K562 (cell line): ENCODE results near the gene COL15A1. TPM values are rescaled to one million over a fixed set of nuclear protein-coding genes. Genes with fewer than 3 reads are reported as not detected.

ENCODE experiments used
- ATAC-seq: fragments of 200-7000 bp; cut with Tn5 transposase; 3 replicates; pipeline ENCODE4 v1.9.1; 2020; ENCODE audit warnings: moderate library complexity
- BruUV-seq: library from RNA; stranded (reverse); fragments of 400-500 nt; replicated peaks from 2 replicates; lab custom pipeline; 2021; lab: Mats Ljungman, UMichigan
- CTCF ChIA-PET: fragments of 300-600 bp; formaldehyde crosslinking; extraction: SDS; loops from one replicate; lab custom pipeline; 2021; ENCODE audit warnings: low intra/inter-chr PET ratio; lab: Yijun Ruan, JAX
- POLR2A ChIA-PET: fragments of 300-600, 350-650 bp; sonication (Branson Sonifier 250); formaldehyde crosslinking; extraction: SDS; loops from one replicate; lab custom pipeline; 2021; ENCODE audit warnings: antibody characterized with exemption, inconsistent platforms; lab: Yijun Ruan, JAX
- DNase-seq, 4 experiments: peaks; one replicate each; pipeline versions ENCODE4 v3.0.0 to v3.0.0-alpha.2; 2011 to 2018; ENCODE audit warnings: low spot score in 3 of 4, mixed read lengths in 3 of 4; ENCODE audit errors: extremely low read depth in 1 of 4
- FAIRE-seq: peaks from 2 replicates; lab custom pipeline; 2011; peaks lifted over from hg19 to GRCh38; lab: Jason Lieb, UNC
- H2AFZ ChIP-seq: 2 replicates; pipeline ENCODE4 v1.6.0; 2011; ENCODE audit warnings: low read depth, low read length, control low read depth, inconsistent platforms
- H3K27ac ChIP-seq: fragments of 200-600 bp; 3 replicates; pipeline ENCODE4 v1.8.0; 2011; ENCODE audit warnings: low read depth, mild to moderate bottlenecking, control low read depth, inconsistent platforms, low read length, moderate library complexity, mixed read lengths; ENCODE audit errors: extremely low read depth
- H3K27me3 ChIP-seq, 2 experiments: fragments of 300-600 bp in 1 of 2; 2 replicates in 1 of 2; 3 replicates in 1 of 2; pipeline versions ENCODE4 v1.6.0 to v1.8.0; 2011; ENCODE audit warnings: inconsistent platforms in 2 of 2, low read length in 2 of 2, mild to moderate bottlenecking in 1 of 2, mixed read lengths in 1 of 2, moderate library complexity in 1 of 2; ENCODE audit not compliant: control insufficient read depth in 2 of 2, insufficient read depth in 2 of 2
- H3K36me3 ChIP-seq: fragments of 300-600 bp; 3 replicates; pipeline ENCODE4 v1.8.0; 2011; ENCODE audit warnings: mild to moderate bottlenecking, low read length, inconsistent platforms; ENCODE audit not compliant: control insufficient read depth, insufficient read depth
- H3K4me1 ChIP-seq, 2 experiments: fragments of 200-600 bp in 1 of 2; replicated peaks in 1 of 2; 2 replicates in 1 of 2; 3 replicates in 1 of 2; pipeline versions ENCODE4 v1.5.1 to v1.8.0; 2011; ENCODE audit warnings: inconsistent platforms in 2 of 2, low read length in 2 of 2, mild to moderate bottlenecking in 1 of 2, mixed read lengths in 1 of 2, moderate library complexity in 1 of 2; ENCODE audit not compliant: control insufficient read depth in 2 of 2, insufficient read depth in 2 of 2
- H3K4me2 ChIP-seq: 2 replicates; pipeline ENCODE4 v1.6.1; 2011; ENCODE audit warnings: low read length, control low read depth, inconsistent platforms, mixed read lengths; ENCODE audit not compliant: insufficient read depth
- H3K4me3 ChIP-seq: fragments of 200-600 bp; sonication (generic), shearing (Covaris generic); 2 replicates; pipeline ENCODE4 v1.5.1; 2016; ENCODE audit warnings: control low read depth, inconsistent platforms
- H3K79me2 ChIP-seq: fragments of 200-600 bp; 3 replicates; pipeline ENCODE4 v1.8.0; 2011; ENCODE audit warnings: low read length, inconsistent platforms; ENCODE audit not compliant: control insufficient read depth, insufficient read depth
- H3K9ac ChIP-seq, 2 experiments: 2 replicates each; pipeline versions ENCODE4 v1.6.0 to v1.6.1; 2011; ENCODE audit warnings: low read depth in 2 of 2, low read length in 2 of 2, control low read depth in 1 of 2, inconsistent platforms in 1 of 2, mild to moderate bottlenecking in 1 of 2, mixed read lengths in 1 of 2; ENCODE audit not compliant: insufficient read depth in 1 of 2
- H3K9me1 ChIP-seq: one replicate; pipeline ENCODE4 v1.6.0; 2011; ENCODE audit warnings: inconsistent platforms, mild to moderate bottlenecking, low read length, moderate library complexity; ENCODE audit not compliant: control insufficient read depth, insufficient read depth
- H3K9me3 ChIP-seq: replicated peaks from 2 replicates; pipeline ENCODE4 v1.5.1; 2011; ENCODE audit warnings: low read depth, low read length, inconsistent platforms; ENCODE audit not compliant: control insufficient read depth, insufficient read depth
- H4K20me1 ChIP-seq: replicated peaks from 2 replicates; pipeline ENCODE4 v1.6.1; 2011; ENCODE audit warnings: low read length, inconsistent platforms, mixed read lengths; ENCODE audit not compliant: control insufficient read depth, insufficient read depth
- CUX1 ChIP-seq: fragments of 200-800 bp; sonication (Bioruptor generic); IDR thresholded peaks from 2 replicates; pipeline ENCODE4 v1.6.1; 2016; ENCODE audit warnings: missing genetic modification characterization, missing compliant biosample characterization
- FOSL1 ChIP-seq: fragments of 200-800 bp; sonication (Bioruptor generic); conservative IDR thresholded peaks from 2 replicates; pipeline ENCODE4 v1.6.1; 2016; ENCODE audit warnings: missing genetic modification characterization, missing compliant biosample characterization
- JUND ChIP-seq, 2 experiments: IDR thresholded peaks; 2 replicates in 1 of 2; 3 replicates in 1 of 2; pipeline ENCODE4 v1.6.1; 2011; ENCODE audit warnings: borderline replicate concordance in 2 of 2, low read depth in 2 of 2, low read length in 2 of 2, improper control_type of control experiment in 1 of 2, missing biosample characterization in 1 of 2, missing genetic modification characterization in 1 of 2, missing genetic modification reagents in 1 of 2
- PRPF4 ChIP-seq: fragments of 200-400 bp; formaldehyde crosslinking; IDR thresholded peaks from one replicate; pipeline ENCODE4 v1.6.1; 2017; ENCODE audit warnings: low read length, low read depth, mild to moderate bottlenecking; ENCODE audit not compliant: insufficient read depth, poor library complexity, severe bottlenecking
- RB1 ChIP-seq: fragments of 450-650 bp; IDR thresholded peaks from 2 replicates; pipeline ENCODE4 v1.6.1; 2017; ENCODE audit warnings: low read depth, mild to moderate bottlenecking
- WGBS: fragments of 100-300 bp; shearing (Covaris generic); methylation state at CpG from one replicate; pipeline ENCODE4 v1.1.6; 2016; ENCODE audit warnings: low coverage, mixed read lengths; ENCODE audit not compliant: insufficient coverage; ENCODE audit errors: missing lambda C conversion rate; 5-methylcytosine and 5-hydroxymethylcytosine counted together
- in situ Hi-C: fragments of 300-500 bp; cut with MboI; formaldehyde crosslinking; loops from 4 replicates; pipeline ENCODE4 v1.15.0; 2018; ENCODE audit warnings: inconsistent platforms, mixed read lengths
- intact Hi-C: fragments of 100-400 bp; cut with micrococcal nuclease; formaldehyde crosslinking; loops from 2 replicates; pipeline ENCODE4 v1.14.2; 2022
- polyA plus RNA-seq, 8 experiments: library from polyadenylated mRNA; depleted of rRNA in 4 of 8; stranded (reverse) in 5 of 8; unstranded in 3 of 8; fragments of >200 nt; fragmentation: Nextera tagmentation in 2 of 8; fragmentation: Illumina TruSeq in 1 of 8; extraction: Ambion mirVana in 2 of 8; extraction: Trizol in 1 of 8; gene quantifications; 2 replicates each; pipeline versions ENCODE4 v1.2.1 to v1.2.3, GENCODE V29; 2011 to 2014; ENCODE audit warnings: inconsistent platforms in 1 of 8, missing spikeins in 1 of 8
- total RNA-seq, 7 experiments: library from RNA; depleted of rRNA in 6 of 7; stranded (reverse); fragments of >200 nt in 6 of 7; fragmentation: Illumina TruSeq in 2 of 7; extraction: Trizol in 2 of 7; gene quantifications; 2 replicates each; pipeline versions ENCODE4 v1.2.1 to v1.2.3, GENCODE V29; 2011 to 2021; ENCODE audit warnings: low replicate concordance in 1 of 7

Gene COL15A1
- total and polyA plus RNA-seq, 9 of the 15 experiments (the other 6 are each of a cell fraction or from before 2014, with no cell fraction given), result 0.46 to 5.1 (median 2.6) TPM

GRCh38 chr9:99113414-99114048 is 169.8 kb downstream of the COL15A1 start:
- Histone ChIP-seq H2AFZ (no peak overlapping the region), H4K20me1 (peaks cover 23% of the 10 kb centered on the region), H3K9ac (no peak overlapping the region), H3K79me2 (peaks cover 99% of the 10 kb centered on the region), H3K4me3 (no peak overlapping the region), H3K9me1 (no peaks in the 10 kb centered on the region), H3K9me3 (no peaks in the 10 kb centered on the region), H3K27me3 (no peaks in the 10 kb centered on the region), H3K4me1 (peaks cover 4 to 42% of the 10 kb centered on the region in 2 experiments; a peak in 4 of 5 replicates), H3K27ac (peak overlapping the region; percentile 7; the same call in 1 of the 3 replicates)
- WGBS, result 23% methylated on average over 2 of the region's 2 CpGs
- FAIRE-seq, result no peak
- ATAC-seq, result peak; percentile 58
- BruUV-seq, result no TSS peak
- no peak for DNase-seq
- CTCF ChIA-PET, result no interaction called here
- intact Hi-C loops, result no loop called here
- no peak for TF ChIP-seq CUX1 (CRISPR knock-in tag)
- peak; percentile 56; the same call in 1 of the 2 replicates for TF ChIP-seq JUND (IDR thresholded peaks at IDR 0.05; ENCODE audit: borderline replicate concordance, low read depth, low read length)
- TF ChIP-seq JUND (tag; IDR thresholded peaks at IDR 0.05; ENCODE audit: borderline replicate concordance, low read depth, low read length), result no peak
- TF ChIP-seq RB1, result no peak
- peak; percentile 67 for TF ChIP-seq FOSL1
- TF ChIP-seq PRPF4, result no peak
- TF ChIP-seq, all 486 proteins: peak for 2
- Histone ChIP-seq H3K4me2 (no peak overlapping the region; the same call in 1 of the 2 replicates), H3K36me3 (peaks cover 21% of the 10 kb centered on the region; the same call in 2 of the 3 replicates)
- in situ Hi-C loops, result no loop called here
- POLR2A ChIA-PET, result interaction anchor here (0.6 to 1.6 kb wide), 10 partner anchors 7 to 111 kb away, joined by 3 to 8 read pairs (median 3); partner anchors contain the start of gene TGFBR1
